HG03025 (cell line): Measurements from ENCODE around the gene MYO1B.
A peak's percentile ranks its signal among the peaks of the same experiment; 100 is the strongest.

Source experiments
- ATAC-seq: cut with Tn5 transposase; IDR thresholded peaks from one replicate; pipeline ENCODE4 v1.9.1; 2021; ENCODE audit warnings: mild to moderate bottlenecking, moderate library complexity; ENCODE audit not compliant: unreplicated experiment, low FRiP score

Gene MYO1B

DNA sequence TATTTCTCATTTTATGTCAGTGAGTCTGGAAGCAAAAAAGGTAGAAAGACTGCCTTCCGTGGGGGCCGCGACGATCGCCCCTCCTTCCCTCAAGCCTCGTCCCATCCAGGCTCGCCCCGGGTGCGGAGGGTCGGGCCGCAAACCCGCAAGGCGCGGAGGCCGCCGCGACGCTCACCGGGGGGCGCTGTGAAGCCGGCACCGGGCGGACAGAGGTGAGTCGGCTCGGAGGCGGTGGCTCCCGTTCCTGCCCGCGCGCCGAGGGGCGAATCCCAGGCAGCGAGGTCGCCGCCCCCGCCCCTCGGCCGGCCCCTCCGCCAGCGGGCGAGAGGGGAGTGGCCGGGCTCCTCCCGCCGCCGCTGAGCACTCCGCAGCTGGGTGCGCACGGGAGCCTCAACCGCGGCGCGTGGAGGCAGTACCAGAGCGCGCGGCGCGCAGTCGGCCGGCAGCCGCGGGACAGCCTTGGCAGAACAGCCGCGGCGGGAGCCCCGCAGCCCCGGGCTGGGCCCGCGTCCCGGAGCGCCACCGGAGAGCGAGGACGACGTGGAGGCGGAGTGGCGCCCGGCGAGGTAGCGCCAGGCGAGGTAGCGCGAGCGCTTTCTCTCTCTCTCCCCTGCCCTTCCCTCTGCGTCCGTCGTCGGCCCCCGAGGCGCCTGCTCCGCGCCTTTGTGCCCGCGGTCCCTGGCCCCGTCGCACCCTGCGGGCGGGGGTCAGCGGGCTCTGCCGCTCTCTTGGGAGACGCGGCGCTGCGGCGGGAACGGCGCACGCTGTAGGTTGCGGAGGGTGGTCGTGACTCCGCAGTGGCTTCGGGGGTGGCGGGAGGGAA lies at the start of gene MYO1B:
Gene MYO1B (plus strand): TSS at position 359 of the 823 bp plus-strand sequence. CDS start 31,492 bp downstream, outside the sequence.
- no peak for ATAC-seq

- ATAC-seq, result no peak
Measured at GRCh38 chr2:191197096-191197495, 48.1 kb upstream of the MYO1B start.

DNA sequence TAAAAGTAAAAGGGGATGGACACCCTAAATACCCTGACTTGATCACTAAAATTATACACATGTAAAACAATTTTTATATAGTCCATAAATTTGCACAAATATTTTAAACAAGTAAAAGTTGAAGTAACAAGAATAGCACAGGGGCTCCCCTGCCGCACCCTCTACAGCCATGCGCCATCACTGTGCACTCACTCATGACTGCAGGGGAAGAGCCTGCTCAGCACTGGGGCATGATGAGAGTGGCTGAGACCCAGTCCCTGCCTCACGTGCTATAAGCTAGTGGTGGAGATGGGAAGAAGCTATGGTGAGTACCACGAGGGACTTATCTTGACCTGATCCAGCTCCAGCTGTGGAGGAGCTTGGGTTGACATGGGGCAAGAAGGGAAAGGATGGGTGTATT lies 46.9 kb upstream of the MYO1B start:
- ATAC-seq, result no peak

GRCh38 chr2:191199929-191200512 lies 45.2 kb upstream of the MYO1B start:
- ATAC-seq, result no peak

GRCh38 chr2:191200910-191201309 lies 44.3 kb upstream of the MYO1B start:
- ATAC-seq, result no peak

- no peak for ATAC-seq
Measured at GRCh38 chr2:191202209-191202721, 42.9 kb upstream of the MYO1B start.

GRCh38 chr2:191202881-191203397 lies 42.3 kb upstream of the MYO1B start:
- ATAC-seq, result no peak

DNA sequence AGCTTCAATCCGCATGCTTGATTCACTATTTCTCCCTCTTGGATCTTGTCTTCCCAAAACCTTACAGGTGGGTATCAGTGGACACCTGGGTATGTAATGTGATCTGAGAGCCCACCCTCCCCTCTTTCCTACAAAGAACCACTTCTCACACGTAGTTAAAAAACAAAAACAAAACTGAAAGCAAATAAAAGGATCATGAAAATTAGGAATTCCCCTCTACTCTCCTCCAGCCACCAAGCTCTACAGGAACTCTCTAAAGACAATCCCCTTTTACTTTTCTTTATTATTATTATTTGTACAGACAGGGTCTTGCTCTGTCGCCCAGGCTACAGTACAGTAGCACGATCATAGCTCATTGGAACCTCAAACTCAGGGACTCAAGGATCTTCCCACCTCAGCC lies 40.8 kb upstream of the MYO1B start:
- ATAC-seq, result no peak

DNA sequence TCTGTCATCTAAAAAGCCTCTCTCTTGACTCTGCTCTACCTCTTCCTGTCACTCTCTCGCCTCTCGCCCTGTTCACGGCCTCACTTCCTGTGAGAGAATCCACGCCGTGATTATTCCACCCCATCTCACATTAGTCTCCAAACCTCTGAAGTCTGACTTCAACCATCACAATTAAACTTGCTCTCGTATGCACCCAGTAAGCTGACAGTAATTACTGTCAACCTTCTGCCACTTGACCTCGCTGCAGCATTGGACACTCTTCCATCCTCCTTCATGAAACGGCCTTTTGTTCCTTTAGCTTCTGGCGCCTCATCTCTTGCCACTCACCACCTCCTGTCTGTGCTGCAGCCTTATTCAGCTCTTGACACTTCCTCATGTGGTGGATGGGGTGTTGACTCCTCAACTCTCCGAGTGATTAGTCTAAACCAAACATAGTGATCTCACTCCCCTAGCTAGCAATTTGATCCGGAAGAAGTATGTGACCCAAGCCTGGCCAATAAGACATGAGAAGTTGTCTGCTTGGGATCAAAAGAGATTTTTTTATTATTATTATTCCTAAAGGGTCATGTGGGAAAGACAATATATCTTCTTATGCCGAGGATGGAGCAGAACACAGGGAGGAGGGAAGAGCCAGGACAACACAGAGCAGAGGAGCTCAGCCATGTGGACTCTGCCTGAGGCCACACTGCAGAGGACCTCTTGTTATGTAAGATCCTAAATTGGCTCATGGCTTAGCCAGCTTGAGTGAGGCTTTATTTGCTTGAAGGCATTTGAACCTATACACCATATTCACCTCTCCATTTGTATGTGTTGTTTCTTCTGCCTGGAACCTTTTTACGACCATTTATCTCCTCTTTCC lies 38.4 kb upstream of the MYO1B start:
- ATAC-seq, result no peak

- ATAC-seq, result no peak
Measured at GRCh38 chr2:191209340-191209739, 35.9 kb upstream of the MYO1B start.

DNA sequence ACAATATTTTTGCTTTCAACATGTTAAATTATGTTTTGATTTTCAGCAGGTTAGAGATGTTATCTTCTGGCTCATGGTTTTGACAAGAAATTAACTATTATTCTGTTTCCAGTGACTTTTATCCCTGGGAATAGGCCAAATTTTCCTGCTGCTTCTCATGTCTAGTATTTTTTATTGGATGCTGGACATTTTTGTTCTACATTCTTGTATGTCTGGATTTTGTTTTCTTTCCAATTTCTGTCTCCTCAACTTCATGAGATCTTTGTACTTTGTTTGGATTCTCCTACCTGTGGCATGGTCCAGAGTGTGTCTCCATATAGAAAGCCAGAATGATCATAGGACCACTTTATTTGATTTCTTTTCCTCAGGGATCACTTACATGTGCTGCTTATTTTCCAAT lies 33.1 kb upstream of the MYO1B start:
- ATAC-seq, result no peak

- ATAC-seq, result no peak
Measured at GRCh38 chr2:191213333-191213732, 31.9 kb upstream of the MYO1B start.

- ATAC-seq, result no peak
Measured at GRCh38 chr2:191215230-191215629, 30.0 kb upstream of the MYO1B start.

- no peak for ATAC-seq
Measured at GRCh38 chr2:191215666-191216065, 29.5 kb upstream of the MYO1B start.

GRCh38 chr2:191217580-191217979 lies 27.6 kb upstream of the MYO1B start:
- ATAC-seq, result no peak

- no peak for ATAC-seq
Measured at GRCh38 chr2:191218292-191218898, 26.8 kb upstream of the MYO1B start.

DNA sequence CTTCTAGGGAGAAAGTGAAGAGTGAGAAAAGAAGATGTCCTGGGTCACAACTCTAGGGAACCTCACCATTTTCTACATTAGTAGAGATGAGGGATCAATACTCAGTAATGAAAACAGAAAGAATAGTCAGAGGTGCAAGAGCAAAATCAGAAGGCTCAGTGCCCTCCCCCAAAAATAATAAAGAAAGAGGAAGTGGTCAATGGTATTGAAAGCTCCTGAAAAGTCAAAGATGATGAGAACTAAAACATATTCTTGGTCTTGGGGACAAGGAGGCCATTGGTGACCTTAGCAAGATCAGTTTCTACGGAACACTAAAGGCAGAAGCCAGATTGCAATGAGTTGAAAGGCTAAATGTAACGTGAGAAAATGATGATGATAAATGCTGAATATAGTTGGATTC lies 24.5 kb upstream of the MYO1B start:
- peak; percentile 52 for ATAC-seq

DNA sequence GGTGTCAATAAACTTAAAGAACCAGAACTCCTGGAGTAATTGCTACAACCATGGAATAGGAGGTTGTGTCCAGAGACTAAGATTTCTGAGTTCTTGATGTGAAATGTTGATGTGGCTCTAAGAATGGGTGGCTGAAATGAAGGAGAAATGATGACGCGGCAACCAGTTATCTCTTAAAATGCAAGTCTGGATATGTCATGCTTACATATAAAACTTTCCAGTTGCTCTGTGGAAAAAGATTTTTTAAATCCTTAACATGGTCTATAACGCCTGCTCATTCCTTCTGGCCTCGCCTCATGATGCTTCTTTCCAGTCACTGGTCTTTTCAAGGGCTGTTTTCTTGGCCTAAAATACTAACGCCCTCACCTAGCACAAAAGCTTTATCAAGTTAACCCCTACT lies 23.5 kb upstream of the MYO1B start:
- ATAC-seq, result no peak

GRCh38 chr2:191222507-191222906 lies 22.7 kb upstream of the MYO1B start:
- ATAC-seq, result no peak

DNA sequence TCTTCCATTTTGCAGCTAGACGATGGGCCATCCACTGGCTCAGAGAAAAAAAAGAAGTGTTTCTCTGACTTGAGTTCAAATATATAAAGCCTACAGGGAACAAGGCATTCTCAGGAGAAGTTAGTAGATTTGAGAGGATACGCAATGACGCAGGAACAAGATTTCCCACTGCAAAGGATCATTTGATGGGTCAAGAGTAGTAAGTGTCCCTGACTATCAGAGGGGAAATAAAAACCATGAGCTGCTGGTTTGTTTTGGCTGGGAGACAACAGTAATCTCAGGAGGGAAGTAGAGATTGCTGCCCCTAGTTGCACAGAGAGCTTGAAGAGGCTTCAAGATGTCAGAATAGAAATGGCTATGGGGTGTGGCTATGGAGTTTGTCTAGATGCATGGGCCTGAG lies 22.3 kb upstream of the MYO1B start:
- no peak for ATAC-seq
